Activated CD8-positive, alpha-beta T cell treated with anti-CD3 and anti-CD28 coated beads for 36 hours (primary cell): ENCODE results near the gene GLI1. TPM values are rescaled to one million over a fixed set of nuclear protein-coding genes. Genes with fewer than 3 reads are reported as not detected.
"Not testable (repeated sequence)": the region's sequence is repeated elsewhere in the genome, so short reads cannot be mapped to it uniquely, and the experiment has no call there.

Experiments
- ATAC-seq: fragments of 200-7000 bp; cut with Tn5 transposase; one replicate; pipeline ENCODE4 v1.10.0; 2021; ENCODE audit warnings: mild to moderate bottlenecking, moderate library complexity
- CTCF ChIA-PET: fragments of 350-600 bp; sonication (Branson Sonifier 250); formaldehyde crosslinking; loops from one replicate; lab custom pipeline; 2021; ENCODE audit warnings: antibody characterized with exemption; lab: Charles Lee
- POLR2A ChIA-PET: fragments of 350-600 bp; sonication (Branson Sonifier 250); formaldehyde crosslinking; loops from one replicate; lab custom pipeline; 2021; ENCODE audit warnings: antibody characterized with exemption; lab: Charles Lee
- DNase-seq: peaks from one replicate; pipeline ENCODE4 v3.0.0-alpha.2; 2020
- H3K27ac Mint-ChIP-seq: one replicate; pipeline ENCODE4 v1.8.0; 2021; ENCODE audit warnings: mild to moderate bottlenecking, mixed read lengths
- H3K27me3 Mint-ChIP-seq: one replicate; pipeline ENCODE4 v1.8.0; 2021; ENCODE audit warnings: mixed read lengths
- H3K36me3 Mint-ChIP-seq: one replicate; pipeline ENCODE4 v1.8.0; 2021; ENCODE audit warnings: low read depth, mixed read lengths
- H3K4me1 Mint-ChIP-seq: one replicate; pipeline ENCODE4 v1.8.0; 2021; ENCODE audit warnings: low read depth, mixed read lengths
- H3K4me3 Mint-ChIP-seq: one replicate; pipeline ENCODE4 v1.8.0; 2021; ENCODE audit warnings: mild to moderate bottlenecking, moderate library complexity, mixed read lengths
- H3K9me3 Mint-ChIP-seq: one replicate; pipeline ENCODE4 v1.8.0; 2021; ENCODE audit warnings: mixed read lengths
- intact Hi-C: fragments of 100-400 bp; cut with micrococcal nuclease; formaldehyde crosslinking; loops from one replicate; pipeline ENCODE4 v1.10.0; 2022
- total RNA-seq, 2 experiments: library from RNA; stranded (reverse); gene quantifications; one replicate each; pipeline ENCODE4 v1.2.3, GENCODE V29; 2021
- TF ChIP-seq, protein P1 (sequence below): fragments of 200-600 bp; IDR thresholded peaks from one replicate; pipeline ENCODE4 v1.8.0; 2022; ENCODE audit warnings: antibody characterized with exemption, mild to moderate bottlenecking

Gene GLI1
- total RNA-seq, 2 experiments from 2014 or later = 0.20 to 0.83 TPM

GRCh38 chr12:57515408-57515933 lies 55.9 kb downstream of the GLI1 start:
- intact Hi-C loops = no loop called here
- POLR2A ChIA-PET = interaction anchor here (0.7 to 5.7 kb wide), 6 partner anchors 8 to 115 kb away, joined by 3 to 50 read pairs (median 3); partner anchors contain the start of genes ARHGAP9 and MARS1
- ATAC-seq = no peak
- no peak for DNase-seq
- Mint-ChIP-seq H3K9me3 (no peaks in the 10 kb centered on the region), H3K4me1 (peaks cover 30% of the 10 kb centered on the region), H3K4me3 (no peak overlapping the region), H3K36me3 (peaks cover 83% of the 10 kb centered on the region), H3K27ac (peak overlapping the region; percentile 23), H3K27me3 (no peaks in the 10 kb centered on the region)
- TF ChIP-seq, protein P1, sequence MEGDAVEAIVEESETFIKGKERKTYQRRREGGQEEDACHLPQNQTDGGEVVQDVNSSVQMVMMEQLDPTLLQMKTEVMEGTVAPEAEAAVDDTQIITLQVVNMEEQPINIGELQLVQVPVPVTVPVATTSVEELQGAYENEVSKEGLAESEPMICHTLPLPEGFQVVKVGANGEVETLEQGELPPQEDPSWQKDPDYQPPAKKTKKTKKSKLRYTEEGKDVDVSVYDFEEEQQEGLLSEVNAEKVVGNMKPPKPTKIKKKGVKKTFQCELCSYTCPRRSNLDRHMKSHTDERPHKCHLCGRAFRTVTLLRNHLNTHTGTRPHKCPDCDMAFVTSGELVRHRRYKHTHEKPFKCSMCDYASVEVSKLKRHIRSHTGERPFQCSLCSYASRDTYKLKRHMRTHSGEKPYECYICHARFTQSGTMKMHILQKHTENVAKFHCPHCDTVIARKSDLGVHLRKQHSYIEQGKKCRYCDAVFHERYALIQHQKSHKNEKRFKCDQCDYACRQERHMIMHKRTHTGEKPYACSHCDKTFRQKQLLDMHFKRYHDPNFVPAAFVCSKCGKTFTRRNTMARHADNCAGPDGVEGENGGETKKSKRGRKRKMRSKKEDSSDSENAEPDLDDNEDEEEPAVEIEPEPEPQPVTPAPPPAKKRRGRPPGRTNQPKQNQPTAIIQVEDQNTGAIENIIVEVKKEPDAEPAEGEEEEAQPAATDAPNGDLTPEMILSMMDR = no peak
- CTCF ChIA-PET = interaction anchor here (1.3 to 2.0 kb wide), 4 partner anchors 11 to 60 kb away, joined by 3 to 9 read pairs (median 4); partner anchors contain the start of gene DCTN2

DNA sequence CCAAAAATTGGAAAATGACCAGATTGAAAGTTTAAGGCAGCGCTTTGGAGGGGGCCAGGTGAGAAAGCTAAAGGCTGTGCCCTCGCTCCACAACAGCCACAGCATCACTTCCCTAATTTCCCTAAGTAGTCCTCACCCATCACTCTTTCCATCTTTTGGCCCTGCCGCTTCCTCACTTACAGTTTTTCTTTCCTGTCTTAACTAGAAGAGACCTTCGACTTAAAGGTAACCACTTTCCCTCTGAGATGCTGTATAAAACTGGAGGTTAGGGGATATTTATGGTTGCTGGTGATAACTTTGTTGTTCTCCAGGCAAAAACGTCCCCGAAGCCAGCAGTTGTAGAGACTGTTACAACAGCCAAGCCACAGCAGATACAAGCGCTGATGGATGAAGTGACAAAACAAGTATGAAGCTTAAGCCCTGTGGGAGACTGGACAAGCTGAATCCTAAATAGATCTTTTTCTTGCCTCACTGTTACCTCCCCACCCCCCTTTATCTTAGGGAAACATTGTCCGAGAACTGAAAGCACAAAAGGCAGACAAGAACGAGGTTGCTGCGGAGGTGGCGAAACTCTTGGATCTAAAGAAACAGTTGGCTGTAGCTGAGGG lies 56.5 kb downstream of the GLI1 start:
- no peak overlapping the region for H3K4me3 Mint-ChIP-seq
- ChIA-PET CTCF (interaction anchor here (1.3 to 2.0 kb wide), 3 partner anchors 12 to 57 kb away, joined by 3 to 9 read pairs (median 5); partner anchors contain the start of gene DCTN2), POLR2A (interaction anchor here (0.7 to 5.7 kb wide), 5 partner anchors 11 to 115 kb away, joined by 3 to 50 read pairs (median 3); partner anchors contain the start of gene MARS1)
- DNase-seq = no peak
- ATAC-seq = no peak
- no peaks in the 10 kb centered on the region for H3K27me3 Mint-ChIP-seq
- H3K9me3 Mint-ChIP-seq = no peaks in the 10 kb centered on the region
- TF ChIP-seq, protein P1 = no peak
- peak overlapping the region; percentile 23 for H3K27ac Mint-ChIP-seq
- peaks cover 34% of the 10 kb centered on the region for H3K4me1 Mint-ChIP-seq
- peaks cover 79% of the 10 kb centered on the region for H3K36me3 Mint-ChIP-seq
- intact Hi-C loops = no loop called here

GRCh38 chr12:57516617-57517153 lies 57.1 kb downstream of the GLI1 start:
- TF ChIP-seq, protein P1 = no peak
- H3K9me3 Mint-ChIP-seq = no peaks in the 10 kb centered on the region
- H3K4me1 Mint-ChIP-seq = peaks cover 40% of the 10 kb centered on the region
- H3K27me3 Mint-ChIP-seq = no peaks in the 10 kb centered on the region
- DNase-seq = no peak
- peak overlapping the region; percentile 99 for H3K27ac Mint-ChIP-seq
- no peak for ATAC-seq
- peaks cover 75% of the 10 kb centered on the region for H3K36me3 Mint-ChIP-seq
- POLR2A ChIA-PET = interaction anchor here (1.0 to 5.7 kb wide), 5 partner anchors 11 to 94 kb away, joined by 3 to 50 read pairs (median 3); partner anchors contain the start of gene MARS1
- intact Hi-C loops = no loop called here
- H3K4me3 Mint-ChIP-seq = no peak overlapping the region
- CTCF ChIA-PET = interaction anchor here (1.3 to 1.6 kb wide), 2 partner anchors 30 to 58 kb away, joined by 3 to 5 read pairs; partner anchors contain the start of gene DCTN2

DNA sequence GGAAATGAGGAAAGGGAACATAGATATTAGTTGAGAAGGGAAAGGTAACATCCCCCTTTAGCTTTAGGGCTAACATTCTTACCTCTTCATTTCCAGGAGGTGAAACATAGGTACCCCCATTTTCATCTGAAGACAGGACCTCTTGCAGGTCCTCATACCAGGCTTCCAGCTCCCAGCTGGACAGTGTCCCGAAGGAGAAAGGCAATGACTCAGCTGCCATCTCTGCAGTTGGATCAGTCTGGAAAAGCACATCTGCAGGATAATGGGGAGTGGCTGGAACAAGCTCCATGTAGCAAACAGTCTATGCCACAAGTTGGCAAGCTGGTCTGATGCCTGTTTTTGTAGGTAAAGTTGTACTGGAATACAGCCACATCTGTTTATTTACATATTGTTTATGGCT lies 57.6 kb downstream of the GLI1 start:
- ChIA-PET CTCF (no interaction called here), POLR2A (interaction anchor here (1.0 to 5.7 kb wide), 5 partner anchors 10 to 93 kb away, joined by 3 to 50 read pairs (median 3); partner anchors contain the start of gene MARS1)
- Mint-ChIP-seq H3K36me3 (peaks cover 72% of the 10 kb centered on the region), H3K9me3 (no peaks in the 10 kb centered on the region), H3K27ac (peak overlapping the region; percentile 99), H3K4me3 (no peak overlapping the region), H3K4me1 (peaks cover 44% of the 10 kb centered on the region), H3K27me3 (no peaks in the 10 kb centered on the region)
- ATAC-seq = no peak
- intact Hi-C loops = no loop called here
- DNase-seq = no peak
- TF ChIP-seq, protein P1 = no peak

GRCh38 chr12:57517718-57518117 lies 58.1 kb downstream of the GLI1 start:
- Mint-ChIP-seq H3K36me3 (peaks cover 66% of the 10 kb centered on the region), H3K4me1 (peaks cover 44% of the 10 kb centered on the region), H3K4me3 (peak overlapping the region; percentile 95), H3K27ac (peak overlapping the region; percentile 99)
- ATAC-seq, H3K27me3 Mint-ChIP-seq, DNase-seq, H3K9me3 Mint-ChIP-seq, intact Hi-C loops: not testable (repeated sequence)
- CTCF ChIA-PET = interaction anchor here (1.2 kb wide), 1 partner anchor 62 kb away, joined by 3 read pairs; the partner anchor contains the start of gene INHBE
- POLR2A ChIA-PET = interaction anchor here (1.0 to 5.7 kb wide), 4 partner anchors 18 to 93 kb away, joined by 3 to 50 read pairs (median 18); partner anchors contain the start of gene MARS1
